ELF-1 (cell line): Measurements from ENCODE around the gene DYNLT4.
A peak's percentile ranks its signal among the peaks of the same experiment; 100 is the strongest.
"Not testable (repeated sequence)": the region's sequence is repeated elsewhere in the genome, so short reads cannot be mapped to it uniquely, and the experiment has no call there.

ENCODE experiments used
- DNase-seq: peaks from one replicate; pipeline ENCODE4 v3.0.0-alpha.2; 2016; ENCODE audit warnings: low read depth, low spot score

The DYNLT4 gene

GRCh38 chr1:44808938-44809917 lies 2.1 kb upstream of the DYNLT4 start:
- peak; percentile 44 for DNase-seq

- DNase-seq, result peak; percentile 91
Measured at GRCh38 chr1:44808063-44808937, 1.1 kb upstream of the DYNLT4 start, which contains the start of gene BTBD19. BTBD19 (plus strand) TSS chr1:44808523; CDS start chr1:44808821, 298 bp downstream.

GRCh38 chr1:44807364-44808062 lies 362 bp upstream of the DYNLT4 start:
- DNase-seq, result peak; percentile 98

GRCh38 chr1:44806025-44806703 lies 987 bp downstream of the DYNLT4 start:
- DNase-seq, result no peak

GRCh38 chr1:44805311-44806024 lies 1.7 kb downstream of the DYNLT4 start:
- DNase-seq, result no peak

GRCh38 chr1:44803312-44804095 lies 3.6 kb downstream of the DYNLT4 start:
- DNase-seq, result no peak

DNA sequence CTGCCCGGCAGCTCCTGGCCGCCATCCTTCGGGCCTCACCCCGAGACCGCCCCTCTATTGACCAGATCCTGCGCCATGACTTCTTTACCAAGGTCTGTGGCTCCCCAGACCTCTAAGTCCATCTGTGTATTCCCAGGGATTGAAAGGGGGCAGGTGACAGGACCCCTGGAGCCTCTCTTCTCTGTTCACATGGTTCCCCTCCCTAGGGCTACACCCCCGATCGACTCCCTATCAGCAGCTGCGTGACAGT lies 4.2 kb downstream of the DYNLT4 start:
- no peak for DNase-seq

DNA sequence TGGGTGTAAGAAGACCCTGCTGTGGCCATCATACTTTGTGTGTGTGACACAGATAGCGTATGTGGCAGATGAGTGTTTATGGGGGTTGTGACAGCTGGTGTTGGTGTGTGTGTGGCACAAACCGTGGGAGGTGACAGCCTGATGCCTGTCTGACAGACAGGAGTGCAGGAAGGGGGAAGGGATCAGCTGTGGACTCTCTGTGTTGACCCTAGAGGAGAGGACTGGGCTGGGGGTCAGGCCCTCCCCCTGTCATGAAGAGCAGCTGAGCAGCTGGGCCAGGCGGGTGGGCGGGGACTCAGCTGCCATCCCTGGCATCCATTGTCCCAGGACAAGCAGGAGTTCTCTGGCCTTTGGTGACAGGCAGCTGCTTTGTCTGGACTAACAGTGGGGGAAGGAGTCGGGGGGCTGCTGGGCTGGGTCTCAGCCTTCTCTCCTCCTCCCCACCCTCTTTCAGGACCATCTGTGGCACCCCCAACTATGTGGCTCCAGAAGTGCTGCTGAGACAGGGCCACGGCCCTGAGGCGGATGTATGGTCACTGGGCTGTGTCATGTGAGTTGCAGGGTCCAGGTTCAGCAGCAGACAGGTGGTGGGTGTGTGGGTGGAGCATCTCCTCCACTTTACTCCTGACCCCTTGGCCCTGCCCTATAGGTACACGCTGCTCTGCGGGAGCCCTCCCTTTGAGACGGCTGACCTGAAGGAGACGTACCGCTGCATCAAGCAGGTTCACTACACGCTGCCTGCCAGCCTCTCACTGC lies 4.7 kb downstream of the DYNLT4 start:
- peak; percentile 33 for DNase-seq

GRCh38 chr1:44801491-44802305 lies 5.5 kb downstream of the DYNLT4 start:
- DNase-seq, result no peak

DNA sequence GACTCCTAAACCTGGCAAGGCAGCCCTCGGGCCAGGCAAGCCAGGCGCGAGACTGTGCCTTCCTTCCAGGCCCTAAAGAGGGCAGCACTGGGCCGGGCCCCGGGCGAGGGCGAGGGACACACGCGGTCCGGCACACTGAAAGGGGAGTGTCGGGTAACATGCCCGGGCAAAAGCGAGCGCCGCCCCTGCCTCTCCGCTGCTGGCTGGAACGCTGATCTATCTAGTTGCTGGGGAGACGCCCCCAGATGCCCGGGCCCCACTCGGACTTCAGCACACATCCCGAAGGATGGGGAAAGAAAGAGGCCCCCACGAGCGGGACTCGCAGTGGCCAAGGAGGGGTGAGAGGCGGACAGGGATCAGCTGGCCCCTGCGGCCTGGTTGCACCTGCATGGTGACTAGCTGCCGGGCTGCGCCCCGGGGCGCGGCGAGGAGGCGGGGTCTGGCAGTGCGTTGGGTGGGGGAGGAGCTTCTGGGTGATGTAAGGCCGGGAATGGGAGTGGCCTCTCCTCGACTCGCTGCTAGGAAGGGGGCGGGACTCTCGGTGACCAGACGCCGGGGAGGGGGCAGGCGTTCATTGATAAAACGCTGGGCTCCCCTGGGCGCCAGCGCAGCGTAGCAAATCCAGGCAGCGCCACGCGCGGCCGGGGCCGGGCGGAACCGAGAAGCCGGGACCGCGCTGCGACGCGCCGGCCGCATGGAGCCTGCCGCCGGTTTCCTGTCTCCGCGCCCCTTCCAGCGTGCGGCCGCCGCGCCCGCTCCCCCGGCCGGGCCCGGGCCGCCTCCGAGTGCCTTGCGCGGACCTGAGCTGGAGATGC lies 7.2 kb downstream of the DYNLT4 start, which contains the start of gene PLK3:
PLK3 (plus strand) TSS at position 608 of the 815 bp plus-strand sequence; CDS start at position 695, 87 bp downstream.
- DNase-seq, result peak; percentile 99

- no peak for DNase-seq
Measured at GRCh38 chr1:44798481-44799365, 8.4 kb downstream of the DYNLT4 start.

- not testable (repeated sequence) for DNase-seq
Measured at GRCh38 chr1:44797886-44798285, 9.3 kb downstream of the DYNLT4 start.

GRCh38 chr1:44792736-44793502 lies 14.2 kb downstream of the DYNLT4 start:
- DNase-seq, result no peak

GRCh38 chr1:44790968-44791801 lies 16.0 kb downstream of the DYNLT4 start:
- DNase-seq, result peak; percentile 42
